HEK293 (cell line): ENCODE results near the gene KCNMA1.

Source experiments
- CTCF ChIA-PET: fragments of 350-600 bp; formaldehyde crosslinking; extraction: SDS; loops from one replicate; lab custom pipeline; 2021; ENCODE audit warnings: antibody characterized with exemption; lab: Yijun Ruan, JAX
- POLR2A ChIA-PET: fragments of 300-600 bp; formaldehyde crosslinking; extraction: SDS; loops from one replicate; lab custom pipeline; 2020; ENCODE audit warnings: antibody characterized with exemption, inconsistent platforms; lab: Yijun Ruan, JAX
- H3K27ac ChIP-seq: fragments of 200-500 bp; sonication (Bioruptor generic); 2 replicates; pipeline ENCODE4 v1.5.1; 2014; ENCODE audit warnings: low read depth, low read length, control low read depth, inconsistent platforms; ENCODE audit errors: extremely low read depth
- H3K36me3 ChIP-seq, 2 experiments: fragments of 200-500 bp in 1 of 2; sonication (Bioruptor generic) in 1 of 2; 1 replicate in 1 of 2; 2 replicates in 1 of 2; pipeline ENCODE4 v1.5.1; 2014 to 2017; ENCODE audit warnings: inconsistent platforms in 2 of 2, low read length in 2 of 2; ENCODE audit not compliant: control insufficient read depth in 2 of 2, insufficient read depth in 1 of 2
- H3K4me1 ChIP-seq: fragments of 200-500 bp; sonication (Bioruptor generic); 2 replicates; pipeline ENCODE4 v1.5.1; 2014; ENCODE audit warnings: mild to moderate bottlenecking, low read length, inconsistent platforms; ENCODE audit not compliant: control insufficient read depth, insufficient read depth
- H3K4me3 ChIP-seq: 2 replicates; pipeline ENCODE4 v1.5.1; 2011; ENCODE audit warnings: low read depth, mild to moderate bottlenecking, control low read depth, low read length, moderate library complexity
- H3K9me3 ChIP-seq: fragments of 200-500 bp; sonication (Bioruptor generic); 2 replicates; pipeline ENCODE4 v1.5.1; 2014; ENCODE audit warnings: low read depth, low read length, inconsistent platforms; ENCODE audit not compliant: control insufficient read depth, insufficient read depth
- FEZF1 ChIP-seq: fragments of 450-650 bp; formaldehyde crosslinking; IDR thresholded peaks from 2 replicates; pipeline ENCODE4 v1.5.1; 2016; ENCODE audit warnings: missing biosample characterization, missing genetic modification characterization
- HOXA7 ChIP-seq: sonication (generic); formaldehyde crosslinking; IDR thresholded peaks from 2 replicates; pipeline ENCODE4 v1.8.1; 2022; ENCODE audit warnings: missing genetic modification reagents, borderline replicate concordance
- MZF1 ChIP-seq: fragments of 450-650 bp; formaldehyde crosslinking; IDR thresholded peaks from 2 replicates; pipeline ENCODE4 v1.5.1; 2017; ENCODE audit warnings: missing biosample characterization, missing genetic modification characterization, borderline replicate concordance
- ZFP41 ChIP-seq: fragments of 450-650 bp; formaldehyde crosslinking; IDR thresholded peaks from 2 replicates; pipeline ENCODE4 v1.5.1; 2016; ENCODE audit warnings: missing biosample characterization, missing genetic modification characterization, borderline replicate concordance
- ZNF138 ChIP-seq: fragments of 450-650 bp; formaldehyde crosslinking; IDR thresholded peaks from 2 replicates; pipeline ENCODE4 v1.5.1; 2016; ENCODE audit warnings: missing biosample characterization, missing genetic modification characterization, borderline replicate concordance
- ZNF146 ChIP-seq: fragments of 450-650 bp; formaldehyde crosslinking; IDR thresholded peaks from 2 replicates; pipeline ENCODE4 v1.5.1; 2016; ENCODE audit warnings: missing biosample characterization, missing genetic modification characterization
- ZNF174 ChIP-seq: fragments of 450-650 bp; formaldehyde crosslinking; IDR thresholded peaks from 2 replicates; pipeline ENCODE4 v1.5.0; 2017; ENCODE audit warnings: missing biosample characterization, mild to moderate bottlenecking, missing genetic modification characterization
- ZNF214 ChIP-seq: fragments of 450-650 bp; formaldehyde crosslinking; IDR thresholded peaks from 2 replicates; pipeline ENCODE4 v1.5.1; 2017; ENCODE audit warnings: missing biosample characterization, mild to moderate bottlenecking, missing genetic modification characterization, borderline replicate concordance
- ZNF335 ChIP-seq: fragments of 450-650 bp; formaldehyde crosslinking; conservative IDR thresholded peaks from 2 replicates; pipeline ENCODE4 v1.5.1; 2016; ENCODE audit warnings: missing biosample characterization, missing genetic modification characterization
- ZNF350 ChIP-seq: fragments of 450-650 bp; formaldehyde crosslinking; IDR thresholded peaks from 2 replicates; pipeline ENCODE4 v1.5.0; 2017; ENCODE audit warnings: missing biosample characterization, mild to moderate bottlenecking, missing genetic modification characterization
- ZNF426 ChIP-seq: fragments of 450-650 bp; formaldehyde crosslinking; IDR thresholded peaks from 2 replicates; pipeline ENCODE4 v1.5.1; 2017; ENCODE audit warnings: missing biosample characterization, missing genetic modification characterization, mild to moderate bottlenecking, inconsistent platforms, moderate library complexity
- ZNF433 ChIP-seq: fragments of 450-650 bp; formaldehyde crosslinking; IDR thresholded peaks from 2 replicates; pipeline ENCODE4 v1.5.1; 2016; ENCODE audit warnings: missing biosample characterization, missing genetic modification characterization, low read depth
- ZNF521 ChIP-seq: fragments of 450-650 bp; formaldehyde crosslinking; IDR thresholded peaks from 2 replicates; pipeline ENCODE4 v1.5.1; 2017; ENCODE audit warnings: missing biosample characterization, mild to moderate bottlenecking, missing genetic modification characterization
- ZNF561 ChIP-seq: fragments of 450-650 bp; IDR thresholded peaks from 2 replicates; pipeline ENCODE4 v1.5.1; 2018; ENCODE audit warnings: missing biosample characterization, missing genetic modification characterization, borderline replicate concordance
- ZNF610 ChIP-seq: fragments of 450-650 bp; formaldehyde crosslinking; IDR thresholded peaks from 2 replicates; pipeline ENCODE4 v1.5.1; 2016; ENCODE audit warnings: missing biosample characterization, missing genetic modification characterization, borderline replicate concordance
- ZNF843 ChIP-seq: fragments of 450-650 bp; formaldehyde crosslinking; IDR thresholded peaks from 2 replicates; pipeline ENCODE4 v1.5.1; 2016; ENCODE audit warnings: missing biosample characterization, missing genetic modification characterization
- ZSCAN30 ChIP-seq: fragments of 450-650 bp; IDR thresholded peaks from 2 replicates; pipeline ENCODE4 v1.5.1; 2018; ENCODE audit warnings: missing biosample characterization, mild to moderate bottlenecking, missing genetic modification characterization, moderate library complexity
- TF ChIP-seq, protein P1 (sequence below): fragments of 450-650 bp; formaldehyde crosslinking; IDR thresholded peaks from 2 replicates; pipeline ENCODE4 v1.5.1; 2017; ENCODE audit warnings: missing biosample characterization, missing genetic modification characterization
- TF ChIP-seq, protein P2 (sequence below): fragments of 450-650 bp; formaldehyde crosslinking; IDR thresholded peaks from 2 replicates; pipeline ENCODE4 v1.5.1; 2017; ENCODE audit warnings: missing biosample characterization, mild to moderate bottlenecking, missing genetic modification characterization, moderate library complexity
- TF ChIP-seq, protein P3 (sequence below): fragments of 450-650 bp; formaldehyde crosslinking; IDR thresholded peaks from 2 replicates; pipeline ENCODE4 v1.5.1; 2017; ENCODE audit warnings: missing biosample characterization, missing genetic modification characterization

The KCNMA1 gene

GRCh38 chr10:77274046-77274795, 363.4 kb downstream of the KCNMA1 start (continued):
- TF ChIP-seq FEZF1 (tag by site-specific recombination) (peak; percentile 67), ZNF433 (tag by site-specific recombination) (no peak), ZNF350 (tag by site-specific recombination) (no peak), ZNF138 (no peak), ZNF561 (tag by site-specific recombination) (peak; percentile 49; the same call in 1 of the 2 replicates), ZNF426 (no peak), MZF1 (tag by site-specific recombination) (peak; percentile 83; the same call in 1 of the 2 replicates), ZNF146 (tag by site-specific recombination) (no peak), ZNF214 (tag by site-specific recombination) (no peak), ZNF610 (tag by site-specific recombination) (0 out of 2 replicates have a peak, but pooled peaks have one; percentile 10), ZNF335 (tag by site-specific recombination) (peak; percentile 62), ZSCAN30 (tag by site-specific recombination) (no peak), ZFP41 (tag by site-specific recombination) (no peak), ZNF521 (no peak), ZNF843 (tag by site-specific recombination) (peak; percentile 69; the same call in 1 of the 2 replicates), ZNF174 (tag by site-specific recombination) (no peak)
- TF ChIP-seq, protein P1, sequence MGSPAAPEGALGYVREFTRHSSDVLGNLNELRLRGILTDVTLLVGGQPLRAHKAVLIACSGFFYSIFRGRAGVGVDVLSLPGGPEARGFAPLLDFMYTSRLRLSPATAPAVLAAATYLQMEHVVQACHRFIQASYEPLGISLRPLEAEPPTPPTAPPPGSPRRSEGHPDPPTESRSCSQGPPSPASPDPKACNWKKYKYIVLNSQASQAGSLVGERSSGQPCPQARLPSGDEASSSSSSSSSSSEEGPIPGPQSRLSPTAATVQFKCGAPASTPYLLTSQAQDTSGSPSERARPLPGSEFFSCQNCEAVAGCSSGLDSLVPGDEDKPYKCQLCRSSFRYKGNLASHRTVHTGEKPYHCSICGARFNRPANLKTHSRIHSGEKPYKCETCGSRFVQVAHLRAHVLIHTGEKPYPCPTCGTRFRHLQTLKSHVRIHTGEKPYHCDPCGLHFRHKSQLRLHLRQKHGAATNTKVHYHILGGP: 0 out of 2 replicates have a peak, but pooled peaks have one; percentile 15
- TF ChIP-seq, protein P2, sequence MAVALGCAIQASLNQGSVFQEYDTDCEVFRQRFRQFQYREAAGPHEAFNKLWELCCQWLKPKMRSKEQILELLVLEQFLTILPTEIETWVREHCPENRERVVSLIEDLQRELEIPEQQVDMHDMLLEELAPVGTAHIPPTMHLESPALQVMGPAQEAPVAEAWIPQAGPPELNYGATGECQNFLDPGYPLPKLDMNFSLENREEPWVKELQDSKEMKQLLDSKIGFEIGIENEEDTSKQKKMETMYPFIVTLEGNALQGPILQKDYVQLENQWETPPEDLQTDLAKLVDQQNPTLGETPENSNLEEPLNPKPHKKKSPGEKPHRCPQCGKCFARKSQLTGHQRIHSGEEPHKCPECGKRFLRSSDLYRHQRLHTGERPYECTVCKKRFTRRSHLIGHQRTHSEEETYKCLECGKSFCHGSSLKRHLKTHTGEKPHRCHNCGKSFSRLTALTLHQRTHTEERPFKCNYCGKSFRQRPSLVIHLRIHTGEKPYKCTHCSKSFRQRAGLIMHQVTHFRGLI (tag by site-specific recombination): peak; percentile 20; the same call in 1 of the 2 replicates
- TF ChIP-seq, all 188 proteins: peak for 15

- ChIA-PET POLR2A (no interaction called here), CTCF (interaction anchor here (0.8 to 1.0 kb wide), 2 partner anchors 13 to 95 kb away, joined by 3 read pairs; no protein-coding TSS in a partner anchor)
- Histone ChIP-seq H3K4me3 (no peak overlapping the region), H3K9me3 (no peaks in the 10 kb centered on the region), H3K4me1 (peaks cover 10% of the 10 kb centered on the region; the same call in 1 of the 2 replicates), H3K36me3 (no peaks in the 10 kb centered on the region), H3K27ac (no peak overlapping the region)
- TF ChIP-seq, protein P3, sequence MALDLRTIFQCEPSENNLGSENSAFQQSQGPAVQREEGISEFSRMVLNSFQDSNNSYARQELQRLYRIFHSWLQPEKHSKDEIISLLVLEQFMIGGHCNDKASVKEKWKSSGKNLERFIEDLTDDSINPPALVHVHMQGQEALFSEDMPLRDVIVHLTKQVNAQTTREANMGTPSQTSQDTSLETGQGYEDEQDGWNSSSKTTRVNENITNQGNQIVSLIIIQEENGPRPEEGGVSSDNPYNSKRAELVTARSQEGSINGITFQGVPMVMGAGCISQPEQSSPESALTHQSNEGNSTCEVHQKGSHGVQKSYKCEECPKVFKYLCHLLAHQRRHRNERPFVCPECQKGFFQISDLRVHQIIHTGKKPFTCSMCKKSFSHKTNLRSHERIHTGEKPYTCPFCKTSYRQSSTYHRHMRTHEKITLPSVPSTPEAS (tag by site-specific recombination): no peak
- no peak for TF ChIP-seq HOXA7 (CRISPR knock-in tag)
Measured at GRCh38 chr10:77269163-77269562, 368.4 kb downstream of the KCNMA1 start.
